Endodermal cell (in vitro differentiated cells): ENCODE data around the gene IGFBP6. TPM values are rescaled to one million over a fixed set of nuclear protein-coding genes. Genes with fewer than 3 reads are reported as not detected.
A peak's percentile ranks its signal among the peaks of the same experiment; 100 is the strongest.

Experiments used
- DNase-seq: peaks from one replicate; pipeline ENCODE4 v3.0.0-alpha.2; 2017
- H3K27ac ChIP-seq: 2 replicates; pipeline ENCODE4 v1.5.1; 2013; ENCODE audit warnings: mild to moderate bottlenecking, low read depth, low read length, moderate library complexity
- H3K27me3 ChIP-seq: 2 replicates; pipeline ENCODE4 v1.6.1; 2013; ENCODE audit warnings: mild to moderate bottlenecking, low read length, moderate library complexity; ENCODE audit not compliant: insufficient read depth, control insufficient read depth, poor library complexity, severe bottlenecking
- H3K36me3 ChIP-seq: 2 replicates; pipeline ENCODE4 v1.7.0; 2013; ENCODE audit warnings: mild to moderate bottlenecking, low read length, moderate library complexity; ENCODE audit not compliant: control insufficient read depth, insufficient read depth
- H3K4me1 ChIP-seq: one replicate; pipeline ENCODE4 v1.7.0; 2013; ENCODE audit warnings: low read length; ENCODE audit not compliant: control insufficient read depth, insufficient read depth
- H3K4me3 ChIP-seq: 2 replicates; pipeline ENCODE4 v1.5.1; 2013; ENCODE audit warnings: mild to moderate bottlenecking, low read length, moderate library complexity
- H3K9ac ChIP-seq: 2 replicates; pipeline ENCODE4 v1.6.1; 2013; ENCODE audit warnings: mild to moderate bottlenecking, low read length, moderate library complexity; ENCODE audit not compliant: poor library complexity, severe bottlenecking; ENCODE audit errors: extremely low read depth
- H3K9me3 ChIP-seq: 2 replicates; pipeline ENCODE4 v1.6.1; 2013; ENCODE audit warnings: mild to moderate bottlenecking, low read length, moderate library complexity; ENCODE audit not compliant: control insufficient read depth
- H3K27ac Mint-ChIP-seq: 2 replicates; pipeline ENCODE4 v1.8.0; 2020; ENCODE audit warnings: mixed read lengths
- H3K27me3 Mint-ChIP-seq: 2 replicates; pipeline ENCODE4 v1.8.0; 2021; ENCODE audit warnings: mild to moderate bottlenecking, mixed read lengths; ENCODE audit not compliant: insufficient read depth
- H3K36me3 Mint-ChIP-seq: 2 replicates; pipeline ENCODE4 v1.8.0; 2020; ENCODE audit warnings: low read depth, mixed read lengths
- H3K4me1 Mint-ChIP-seq: 2 replicates; pipeline ENCODE4 v1.8.0; 2020; ENCODE audit warnings: mixed read lengths
- H3K4me3 Mint-ChIP-seq: 2 replicates; pipeline ENCODE4 v1.8.0; 2020; ENCODE audit warnings: mild to moderate bottlenecking, moderate library complexity, mixed read lengths
- H3K9me3 Mint-ChIP-seq: 2 replicates; pipeline ENCODE4 v1.8.0; 2020; ENCODE audit warnings: mild to moderate bottlenecking, mixed read lengths
- CTCF ChIP-seq: fragments of 200-600 bp; sonication (generic); conservative IDR thresholded peaks from 2 replicates; pipeline ENCODE4 v1.5.0; 2021; ENCODE audit warnings: antibody characterized with exemption, mild to moderate bottlenecking
- WGBS, 2 experiments: methylation state at CpG; one replicate each; pipeline versions ENCODE4 v1.1.5 to v1.1.7; 2013; ENCODE audit warnings: missing lambda C conversion rate in 2 of 2, mixed read lengths in 1 of 2; ENCODE audit not compliant: insufficient coverage in 1 of 2, insufficient read length in 1 of 2; 5-methylcytosine and 5-hydroxymethylcytosine counted together
- total RNA-seq, 2 donors: library from RNA; stranded (reverse); fragmentation: NEBNext Ultra II Directional in 1 of 2; extraction: Animal tissue kit (Norgen Biotek cat#: 25700) in 1 of 2; gene quantifications; 2 replicates in 1 of 2; 3 replicates in 1 of 2; pipeline ENCODE4 v1.2.1, GENCODE V29; 2021

IGFBP6 gene
- total RNA-seq, 2 donors from 2014 or later = 21.7 to 48.4 TPM

GRCh38 chr12:53073881-53074280 lies 23.6 kb upstream of the IGFBP6 start:
- TF ChIP-seq CTCF = no peak
- Histone ChIP-seq H3K4me1 (peaks cover 10% of the 10 kb centered on the region), H3K9me3 (no peaks in the 10 kb centered on the region), H3K27me3 (no peaks in the 10 kb centered on the region), H3K4me3 (no peak overlapping the region), H3K9ac (no peak overlapping the region), H3K36me3 (peaks cover 45% of the 10 kb centered on the region), H3K27ac (no peak overlapping the region)
- WGBS, 2 experiments = 97 to 100% methylated on average over 3 to 6 of the region's 6 CpGs
- H3K9me3 Mint-ChIP-seq = no peaks in the 10 kb centered on the region
- DNase-seq = no peak
- H3K27ac Mint-ChIP-seq = no peak overlapping the region
- no peak overlapping the region for H3K4me3 Mint-ChIP-seq
- peaks cover 34% of the 10 kb centered on the region for H3K4me1 Mint-ChIP-seq
- H3K27me3 Mint-ChIP-seq = no peaks in the 10 kb centered on the region
- H3K36me3 Mint-ChIP-seq = peaks cover 47% of the 10 kb centered on the region

- H3K4me1 ChIP-seq = peaks cover 10% of the 10 kb centered on the region
- no peak for TF ChIP-seq CTCF
- no peak overlapping the region for H3K4me3 Mint-ChIP-seq
- H3K36me3 Mint-ChIP-seq = peaks cover 47% of the 10 kb centered on the region
- peaks cover 45% of the 10 kb centered on the region for H3K36me3 ChIP-seq
- H3K4me1 Mint-ChIP-seq = peaks cover 33% of the 10 kb centered on the region
- no peak overlapping the region for H3K27ac ChIP-seq
- no peaks in the 10 kb centered on the region for H3K9me3 ChIP-seq
- no peak overlapping the region for H3K4me3 ChIP-seq
- DNase-seq = peak; percentile 34
- no peaks in the 10 kb centered on the region for H3K27me3 Mint-ChIP-seq
- H3K27me3 ChIP-seq = no peaks in the 10 kb centered on the region
- no peak overlapping the region for H3K27ac Mint-ChIP-seq
- WGBS, 2 experiments = 90 to 93% methylated on average over 2 to 11 of the region's 11 CpGs
- no peaks in the 10 kb centered on the region for H3K9me3 Mint-ChIP-seq
- H3K9ac ChIP-seq = no peak overlapping the region
These were observed 23.0 kb upstream of the IGFBP6 start for GRCh38 chr12:53074283-53074998.

GRCh38 chr12:53074999-53075370 lies 22.5 kb upstream of the IGFBP6 start:
- Mint-ChIP-seq H3K27ac (no peak overlapping the region), H3K4me1 (peaks cover 31% of the 10 kb centered on the region), H3K4me3 (no peak overlapping the region), H3K36me3 (peaks cover 47% of the 10 kb centered on the region), H3K9me3 (no peaks in the 10 kb centered on the region), H3K27me3 (peaks cover 4% of the 10 kb centered on the region)
- no peak overlapping the region for H3K4me3 ChIP-seq
- no peak overlapping the region for H3K9ac ChIP-seq
- H3K4me1 ChIP-seq = peaks cover 10% of the 10 kb centered on the region
- H3K36me3 ChIP-seq = peaks cover 45% of the 10 kb centered on the region
- DNase-seq = no peak
- no peaks in the 10 kb centered on the region for H3K9me3 ChIP-seq
- WGBS, 2 experiments = 91 to 92% methylated on average over 3 of the region's 3 CpGs
- no peak overlapping the region for H3K27ac ChIP-seq
- no peak for TF ChIP-seq CTCF
- no peaks in the 10 kb centered on the region for H3K27me3 ChIP-seq
